ENCODE data around the gene ARPP21. TPM values are rescaled to one million over a fixed set of nuclear protein-coding genes. Genes with fewer than 3 reads are reported as not detected.
A peak's percentile ranks its signal among the peaks of the same experiment; 100 is the strongest.

ARPP21 gene
- polyA plus RNA-seq, 1 of the 3 experiments (the other 2 are of a cell fraction), result 1.6 TPM

DNA sequence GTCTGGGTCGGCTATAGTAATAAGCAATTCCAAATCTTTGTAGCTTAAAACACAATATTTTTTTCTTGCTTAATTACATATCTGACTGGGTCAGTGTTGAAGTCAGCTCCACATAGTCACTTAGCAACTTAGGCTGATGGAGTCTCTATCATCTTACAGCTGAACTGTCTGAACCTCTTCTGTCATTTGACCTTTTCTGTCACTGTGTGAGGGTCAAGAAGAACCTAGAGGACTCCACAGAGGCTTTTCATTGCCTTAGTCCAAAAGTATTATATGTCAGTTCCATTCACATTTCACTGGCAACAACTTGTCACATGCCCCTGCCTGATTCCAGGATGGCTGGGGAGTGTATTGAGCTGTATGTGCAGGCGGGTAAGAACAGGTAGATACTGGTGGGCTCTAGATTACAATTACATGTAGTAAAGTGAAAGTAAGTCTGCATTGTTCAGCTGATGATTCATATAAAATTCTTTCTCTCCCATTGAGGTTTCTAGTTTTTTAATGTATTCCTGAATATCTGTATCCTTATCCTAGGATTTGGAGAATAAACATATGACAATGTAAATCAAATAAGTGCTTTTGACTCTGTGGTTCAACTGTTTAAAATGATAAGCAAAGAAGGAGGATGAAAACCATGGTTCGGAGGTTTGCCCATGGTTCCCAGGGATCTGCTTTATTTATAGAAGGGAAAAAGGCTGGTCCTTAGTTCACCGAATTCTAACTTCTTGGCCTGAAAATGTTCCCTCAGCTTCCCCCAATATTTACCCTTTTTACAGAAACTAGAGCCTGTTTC lies 5.8 kb upstream of the ARPP21 start:
- ChIA-PET POLR2A (no interaction called here), CTCF (interaction anchor here (0.5 to 0.9 kb wide), 3 partner anchors 13 to 90 kb away, joined by 3 read pairs; no protein-coding TSS in a partner anchor)
- H3K27ac ChIP-seq (ENCODE audit: low read depth in 2 of 2, low read length in 1 of 2), result peak overlapping the region in 1 of 2 experiments; percentile 30; a peak in 2 of 4 replicates
- no peak overlapping the region; a peak in 1 of 4 replicates for H3K4me3 ChIP-seq (ENCODE audit: low read depth in 2 of 2, low read length in 1 of 2)
- WGBS (ENCODE audit: low lambda C conversion rate), result 54% methylated on average over 4 of the region's 4 CpGs
- TF ChIP-seq TCF12 (IDR thresholded peaks at IDR 0.05), result peak; percentile 57; the same call in 1 of the 2 replicates
- TF ChIP-seq, protein P1, sequence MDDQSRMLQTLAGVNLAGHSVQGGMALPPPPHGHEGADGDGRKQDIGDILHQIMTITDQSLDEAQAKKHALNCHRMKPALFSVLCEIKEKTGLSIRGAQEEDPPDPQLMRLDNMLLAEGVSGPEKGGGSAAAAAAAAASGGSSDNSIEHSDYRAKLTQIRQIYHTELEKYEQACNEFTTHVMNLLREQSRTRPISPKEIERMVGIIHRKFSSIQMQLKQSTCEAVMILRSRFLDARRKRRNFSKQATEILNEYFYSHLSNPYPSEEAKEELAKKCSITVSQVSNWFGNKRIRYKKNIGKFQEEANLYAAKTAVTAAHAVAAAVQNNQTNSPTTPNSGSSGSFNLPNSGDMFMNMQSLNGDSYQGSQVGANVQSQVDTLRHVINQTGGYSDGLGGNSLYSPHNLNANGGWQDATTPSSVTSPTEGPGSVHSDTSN (IDR thresholded peaks at IDR 0.05), result peak; percentile 15; the same call in 1 of the 2 replicates
- TF ChIP-seq FOXM1 (IDR thresholded peaks at IDR 0.05; ENCODE audit: low read depth), result no peak
- H3F3A ChIP-seq (replicated peaks; ENCODE audit: insufficient read depth), result no peaks in the 10 kb centered on the region
- H3K36me3 ChIP-seq (replicated peaks in 1 of 2; ENCODE audit: control insufficient read depth in 1 of 2, insufficient read depth in 2 of 2, low read length in 1 of 2), result no peaks in the 10 kb centered on the region
- H3K9me3 ChIP-seq, result no peaks in the 10 kb centered on the region
- H4K20me1 ChIP-seq (ENCODE audit: insufficient read depth), result no peaks in the 10 kb centered on the region
- H3K9me2 ChIP-seq, result no peaks in the 10 kb centered on the region
- H3K4me1 ChIP-seq (ENCODE audit: control insufficient read depth in 1 of 2, insufficient read depth in 2 of 2, low read depth in 1 of 2, low read length in 1 of 2), result peaks cover 0 to 6% of the 10 kb centered on the region in 2 experiments; a peak in 1 of 4 replicates
- peak overlapping the region; percentile 62 for H3K4me2 ChIP-seq
- no peak overlapping the region; the same call in 1 of the 2 replicates for H2AFZ ChIP-seq (ENCODE audit: low read depth)
- H3K27me3 ChIP-seq (ENCODE audit: insufficient read depth), result no peaks in the 10 kb centered on the region
- H3K9ac ChIP-seq, result no peak overlapping the region
- H3K79me2 ChIP-seq (ENCODE audit: insufficient read depth), result no peaks in the 10 kb centered on the region
- DNase-seq, result no peak

DNA sequence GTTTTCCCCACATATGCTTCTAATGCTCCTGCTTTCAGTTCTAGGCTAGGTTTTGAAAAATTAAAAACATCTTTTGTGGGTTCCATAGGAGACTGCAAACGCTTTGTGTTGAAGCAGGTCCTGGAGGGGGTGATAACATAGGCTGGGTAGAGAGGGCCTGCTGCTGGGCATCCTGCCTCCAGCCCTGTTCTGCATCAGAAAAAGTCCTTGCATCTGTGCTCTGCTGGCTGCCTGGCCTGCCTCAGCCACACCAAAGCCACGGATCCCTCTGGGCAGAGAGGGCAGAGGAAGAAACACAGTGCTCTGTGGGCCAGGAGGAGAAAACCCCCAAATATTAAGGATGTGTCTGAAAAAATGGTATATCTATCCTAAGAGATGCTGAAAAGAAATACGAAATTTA lies 3.9 kb upstream of the ARPP21 start:
- H3K79me2 ChIP-seq (ENCODE audit: insufficient read depth), result no peaks in the 10 kb centered on the region
- H2AFZ ChIP-seq (ENCODE audit: low read depth), result peak overlapping the region; percentile 27; the same call in 1 of the 2 replicates
- no peak overlapping the region for H3K4me2 ChIP-seq
- H4K20me1 ChIP-seq (ENCODE audit: insufficient read depth), result no peaks in the 10 kb centered on the region
- H3K27ac ChIP-seq (ENCODE audit: low read depth in 2 of 2, low read length in 1 of 2), result peak overlapping the region in 1 of 2 experiments; percentile 43; a peak in 1 of 4 replicates
- H3K4me3 ChIP-seq (ENCODE audit: low read depth in 2 of 2, low read length in 1 of 2), result no peak overlapping the region
- no peaks in the 10 kb centered on the region for H3K27me3 ChIP-seq (ENCODE audit: insufficient read depth)
- ChIA-PET CTCF (no interaction called here), POLR2A (no interaction called here)
- no peaks in the 10 kb centered on the region for H3K9me3 ChIP-seq
- peaks cover 0 to 6% of the 10 kb centered on the region in 2 experiments; a peak in 1 of 4 replicates for H3K4me1 ChIP-seq (ENCODE audit: control insufficient read depth in 1 of 2, insufficient read depth in 2 of 2, low read depth in 1 of 2, low read length in 1 of 2)
- no peaks in the 10 kb centered on the region for H3F3A ChIP-seq (replicated peaks; ENCODE audit: insufficient read depth)
- DNase-seq, result peak; percentile 36
- TF ChIP-seq NFIC (IDR thresholded peaks at IDR 0.05; ENCODE audit: borderline replicate concordance), result peak; percentile 45
- no peak for TF ChIP-seq CHD2 (IDR thresholded peaks at IDR 0.05; ENCODE audit: low read length, partially characterized antibody)
- TF ChIP-seq YY1 (IDR thresholded peaks at IDR 0.05; ENCODE audit: low read depth), result no peak
- no peak for TF ChIP-seq GATA2 (CRISPR knock-in tag; IDR thresholded peaks at IDR 0.05)
- no peak for TF ChIP-seq POLR2AphosphoS5 (IDR thresholded peaks at IDR 0.05; ENCODE audit: low read depth, low read length)
- TF ChIP-seq, protein P1 (IDR thresholded peaks at IDR 0.05), result peak; percentile 22; the same call in 1 of the 2 replicates
- TF ChIP-seq, protein P2, sequence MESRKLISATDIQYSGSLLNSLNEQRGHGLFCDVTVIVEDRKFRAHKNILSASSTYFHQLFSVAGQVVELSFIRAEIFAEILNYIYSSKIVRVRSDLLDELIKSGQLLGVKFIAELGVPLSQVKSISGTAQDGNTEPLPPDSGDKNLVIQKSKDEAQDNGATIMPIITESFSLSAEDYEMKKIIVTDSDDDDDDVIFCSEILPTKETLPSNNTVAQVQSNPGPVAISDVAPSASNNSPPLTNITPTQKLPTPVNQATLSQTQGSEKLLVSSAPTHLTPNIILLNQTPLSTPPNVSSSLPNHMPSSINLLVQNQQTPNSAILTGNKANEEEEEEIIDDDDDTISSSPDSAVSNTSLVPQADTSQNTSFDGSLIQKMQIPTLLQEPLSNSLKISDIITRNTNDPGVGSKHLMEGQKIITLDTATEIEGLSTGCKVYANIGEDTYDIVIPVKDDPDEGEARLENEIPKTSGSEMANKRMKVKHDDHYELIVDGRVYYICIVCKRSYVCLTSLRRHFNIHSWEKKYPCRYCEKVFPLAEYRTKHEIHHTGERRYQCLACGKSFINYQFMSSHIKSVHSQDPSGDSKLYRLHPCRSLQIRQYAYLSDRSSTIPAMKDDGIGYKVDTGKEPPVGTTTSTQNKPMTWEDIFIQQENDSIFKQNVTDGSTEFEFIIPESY (IDR thresholded peaks at IDR 0.05; ENCODE audit: borderline replicate concordance, low read depth), result no peak
- TF ChIP-seq, protein P3, sequence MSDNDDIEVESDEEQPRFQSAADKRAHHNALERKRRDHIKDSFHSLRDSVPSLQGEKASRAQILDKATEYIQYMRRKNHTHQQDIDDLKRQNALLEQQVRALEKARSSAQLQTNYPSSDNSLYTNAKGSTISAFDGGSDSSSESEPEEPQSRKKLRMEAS (IDR thresholded peaks at IDR 0.05; ENCODE audit: low read depth), result no peak
- no peak for TF ChIP-seq SMC3 (IDR thresholded peaks at IDR 0.05; ENCODE audit: low read depth, low read length)
- TF ChIP-seq TCF12 (IDR thresholded peaks at IDR 0.05), result peak; percentile 81
- no peak overlapping the region for H3K9ac ChIP-seq
- WGBS (ENCODE audit: low lambda C conversion rate), result 47% methylated on average over 3 of the region's 3 CpGs
- H3K9me2 ChIP-seq, result no peaks in the 10 kb centered on the region
- no peaks in the 10 kb centered on the region for H3K36me3 ChIP-seq (replicated peaks in 1 of 2; ENCODE audit: control insufficient read depth in 1 of 2, insufficient read depth in 2 of 2, low read length in 1 of 2)

Measured in SK-N-SH (cell line).